DND-41 (cell line): ENCODE results near the gene SOCS1.

Experiments used
- CTCF ChIP-seq: IDR thresholded peaks from 2 replicates; pipeline ENCODE4 v1.5.1; 2012; ENCODE audit warnings: borderline replicate concordance, low read length, moderate library complexity, mild to moderate bottlenecking; ENCODE audit not compliant: poor library complexity, severe bottlenecking; ENCODE audit errors: extremely low read depth
- EZH2 ChIP-seq: IDR thresholded peaks from 3 replicates; pipeline ENCODE4 v1.6.1; 2012; ENCODE audit warnings: borderline replicate concordance, low read depth, mild to moderate bottlenecking, moderate library complexity, low read length, inconsistent platforms; ENCODE audit not compliant: severe bottlenecking

GRCh38 chr16:11253995-11254912 lies 1.8 kb downstream of the SOCS1 start:
- TF ChIP-seq CTCF (no peak), EZH2 (no peak)
